Right cardiac atrium (tissue), 5 donors: ENCODE measurements around the gene CPT1B. TPM values are rescaled to one million over a fixed set of nuclear protein-coding genes. Genes with fewer than 3 reads are reported as not detected.

Source experiments
- ATAC-seq, 2 donors: fragments of 200-7000 bp; cut with Tn5 transposase; one replicate each; pipeline versions ENCODE4 v1.8.0 to v1.9.1; 2020; ENCODE audit warnings: moderate library complexity in 2 of 2, mild to moderate bottlenecking in 1 of 2
- DNase-seq, 3 donors: peaks; one replicate each; pipeline ENCODE4 v3.0.0-alpha.2; 2020
- H3K27ac ChIP-seq: one replicate; pipeline ENCODE4 v1.5.1; 2013; ENCODE audit warnings: mild to moderate bottlenecking, low read length, control low read depth, moderate library complexity
- H3K27me3 ChIP-seq: one replicate; pipeline ENCODE4 v1.6.1; 2013; ENCODE audit not compliant: control insufficient read depth, insufficient read depth
- H3K4me1 ChIP-seq: one replicate; pipeline ENCODE4 v1.6.1; 2013; ENCODE audit warnings: low read length; ENCODE audit not compliant: control insufficient read depth, insufficient read depth
- H3K4me3 ChIP-seq: one replicate; pipeline ENCODE4 v1.5.1; 2013; ENCODE audit warnings: low read length, control low read depth
- H3K9me3 ChIP-seq: one replicate; pipeline ENCODE4 v1.6.1; 2013; ENCODE audit warnings: low read length; ENCODE audit not compliant: control insufficient read depth
- WGBS: extraction: QIAGEN DNeasy Blood & Tissue Kit; methylation state at CpG from one replicate; pipeline ENCODE4 v1.1.7; 2013; 5-methylcytosine and 5-hydroxymethylcytosine counted together
- intact Hi-C, 4 donors: fragments of 100-400 bp; cut with DNase I; formaldehyde crosslinking; loops; one replicate each; pipeline versions ENCODE4 v1.11.0 to v1.14.0; 2022 to 2023
- polyA plus RNA-seq: library from polyadenylated mRNA; stranded (reverse); fragments of 200-250 nt; gene quantifications from one replicate; pipeline ENCODE4 v1.2.3, GENCODE V29; 2013
- total RNA-seq, 4 donors: library from RNA; stranded (reverse); fragmentation: NEBNext Ultra II Directional; extraction: Animal tissue kit (Norgen Biotek cat#: 25700); gene quantifications; one replicate each; pipeline ENCODE4 v1.2.1, GENCODE V29; 2021
- donor health status: healthy with polysubstance abuse.
- donor health status: DM: no; HTN: yes; CAD: no.
- donor health status: DM: no; HTN: no; CAD: no.
- donor health status: DM: no; HTN: yes; CAD: no; lungs with severe emphysema.
- donor health status: DM: yes; HTN: yes; CAD: no.

The CPT1B gene
- total and polyA plus RNA-seq, 5 donors = 217 to 290 (median 237) TPM

GRCh38 chr22:50576806-50577696, 1.2 kb downstream of the CPT1B start:
- intact Hi-C loops = no loop called here
- ATAC-seq = no peak
- Histone ChIP-seq H3K27me3 (no peaks in the 10 kb centered on the region), H3K4me3 (peak overlapping the region; percentile 38), H3K27ac (peak overlapping the region; percentile 28), H3K9me3 (no peaks in the 10 kb centered on the region), H3K4me1 (peaks cover 2% of the 10 kb centered on the region)
- peak in 2 of 3 donors; percentile 25 to 57 for DNase-seq
- 76% methylated on average over 18 of the region's 18 CpGs for WGBS

- Histone ChIP-seq H3K4me3 (no peak overlapping the region), H3K9me3 (no peaks in the 10 kb centered on the region), H3K27me3 (no peaks in the 10 kb centered on the region), H3K27ac (no peak overlapping the region), H3K4me1 (no peaks in the 10 kb centered on the region)
- no peak for ATAC-seq
- no peak for DNase-seq
- intact Hi-C loops = no loop called here
- 48% methylated on average over 5 of the region's 5 CpGs for WGBS
Observed at GRCh38 chr22:50576070-50576469, 2.2 kb downstream of the CPT1B start.

GRCh38 chr22:50575426-50575941, 2.7 kb downstream of the CPT1B start:
- ATAC-seq = no peak
- no peak overlapping the region for H3K4me3 ChIP-seq
- WGBS = 78% methylated on average over 8 of the region's 8 CpGs
- H3K9me3 ChIP-seq = no peaks in the 10 kb centered on the region
- DNase-seq = no peak
- H3K27ac ChIP-seq = no peak overlapping the region
- no peaks in the 10 kb centered on the region for H3K4me1 ChIP-seq
- intact Hi-C loops = no loop called here
- no peaks in the 10 kb centered on the region for H3K27me3 ChIP-seq

- no peak overlapping the region for H3K27ac ChIP-seq
- no peaks in the 10 kb centered on the region for H3K4me1 ChIP-seq
- no peaks in the 10 kb centered on the region for H3K9me3 ChIP-seq
- H3K27me3 ChIP-seq = no peaks in the 10 kb centered on the region
- no peak overlapping the region for H3K4me3 ChIP-seq
- no peak for DNase-seq
- ATAC-seq = no peak
- intact Hi-C loops = no loop called here
- WGBS = 89% methylated on average over 11 of the region's 11 CpGs
Observed at GRCh38 chr22:50574383-50574755, 3.9 kb downstream of the CPT1B start.

- 88% methylated on average over 26 of the region's 26 CpGs for WGBS
- no peak overlapping the region for H3K27ac ChIP-seq
- no peak for ATAC-seq
- no peak overlapping the region for H3K4me3 ChIP-seq
- no peaks in the 10 kb centered on the region for H3K4me1 ChIP-seq
- intact Hi-C loops = no loop called here
- no peaks in the 10 kb centered on the region for H3K9me3 ChIP-seq
- no peaks in the 10 kb centered on the region for H3K27me3 ChIP-seq
- DNase-seq = peak in 1 of 3 donors; percentile 31
Observed at GRCh38 chr22:50573491-50574382, 4.5 kb downstream of the CPT1B start.

- H3K4me1 ChIP-seq = no peaks in the 10 kb centered on the region
- ATAC-seq (no peak), DNase-seq (peak in 2 of 3 donors; percentile 30 to 48)
- no peak overlapping the region for H3K4me3 ChIP-seq
- H3K27me3 ChIP-seq = no peaks in the 10 kb centered on the region
- 92% methylated on average over 11 of the region's 11 CpGs for WGBS
- intact Hi-C loops = no loop called here
- H3K9me3 ChIP-seq = no peaks in the 10 kb centered on the region
- H3K27ac ChIP-seq = no peak overlapping the region
Observed at GRCh38 chr22:50572965-50573364, 5.3 kb downstream of the CPT1B start.

GRCh38 chr22:50571264-50572175, 6.7 kb downstream of the CPT1B start:
- ATAC-seq (no peak), DNase-seq (peak in 2 of 3 donors; percentile 50 to 55)
- 82% methylated on average over 26 of the region's 26 CpGs for WGBS
- Histone ChIP-seq H3K27me3 (no peaks in the 10 kb centered on the region), H3K4me1 (no peaks in the 10 kb centered on the region), H3K9me3 (no peaks in the 10 kb centered on the region), H3K27ac (no peak overlapping the region), H3K4me3 (no peak overlapping the region)
- intact Hi-C loops = no loop called here

- no peaks in the 10 kb centered on the region for H3K9me3 ChIP-seq
- no peaks in the 10 kb centered on the region for H3K27me3 ChIP-seq
- intact Hi-C loops = no loop called here
- H3K4me3 ChIP-seq = no peak overlapping the region
- WGBS = 94% methylated on average over 12 of the region's 12 CpGs
- H3K4me1 ChIP-seq = no peaks in the 10 kb centered on the region
- peak in 2 of 3 donors; percentile 31 to 40 for DNase-seq
- no peak for ATAC-seq
- no peak overlapping the region for H3K27ac ChIP-seq
Observed at GRCh38 chr22:50570861-50571260, 7.4 kb downstream of the CPT1B start.

- peak in 2 of 3 donors; percentile 31 to 39 for DNase-seq
- Histone ChIP-seq H3K27me3 (no peaks in the 10 kb centered on the region), H3K4me3 (no peak overlapping the region), H3K27ac (no peak overlapping the region), H3K9me3 (no peaks in the 10 kb centered on the region), H3K4me1 (no peaks in the 10 kb centered on the region)
- intact Hi-C loops = no loop called here
- WGBS = 91% methylated on average over 13 of the region's 13 CpGs
- ATAC-seq = peak in 1 of 2 donors; percentile 4
Observed at GRCh38 chr22:50569896-50570535, 8.2 kb downstream of the CPT1B start.

GRCh38 chr22:50569041-50569459, 9.2 kb downstream of the CPT1B start:
- Histone ChIP-seq H3K9me3 (no peaks in the 10 kb centered on the region), H3K27ac (no peak overlapping the region), H3K27me3 (no peaks in the 10 kb centered on the region), H3K4me1 (no peaks in the 10 kb centered on the region), H3K4me3 (no peak overlapping the region)
- intact Hi-C loops = no loop called here
- no peak for ATAC-seq
- WGBS = 82% methylated on average over 8 of the region's 8 CpGs
- peak in 2 of 3 donors; percentile 25 to 55 for DNase-seq
